ENCODE data around the gene DNAI7.

Gene DNAI7

DNA sequence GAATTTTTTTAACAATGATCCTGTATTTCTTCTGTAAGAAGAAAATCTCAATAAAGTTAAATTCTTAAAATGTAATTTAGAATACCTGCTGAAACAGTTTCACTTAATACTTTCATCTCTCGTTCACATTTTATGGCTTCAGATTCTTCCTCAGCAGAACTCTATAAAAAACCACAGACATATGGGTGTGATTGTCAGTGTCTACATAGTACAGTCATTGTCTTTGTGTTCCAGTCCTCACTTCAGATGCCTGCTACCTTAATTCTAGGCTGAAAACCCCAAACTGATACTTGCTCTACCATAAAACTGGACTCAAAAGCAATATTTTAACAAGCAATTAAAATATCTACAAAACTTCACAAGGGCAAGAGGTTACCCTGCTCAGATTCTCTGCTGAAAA, 71.8 kb downstream of the DNAI7 start:
- H3K9me3 ChIP-seq (ENCODE audit: insufficient read depth, low read depth, low read length), result no peaks in the 10 kb centered on the region
- peaks cover 4% of the 10 kb centered on the region; the same call in 1 of the 2 replicates for H3K4me1 ChIP-seq (ENCODE audit: insufficient read depth, low read length)
- H3K27ac ChIP-seq (ENCODE audit: low read length), result no peak overlapping the region
- no peak overlapping the region for H3K9ac ChIP-seq (ENCODE audit: low read depth, low read length)
- H3K27me3 ChIP-seq (ENCODE audit: insufficient read depth, low read length), result no peaks in the 10 kb centered on the region
- H3K4me3 ChIP-seq (ENCODE audit: low read length), result no peak overlapping the region
- no peaks in the 10 kb centered on the region for H3K36me3 ChIP-seq (ENCODE audit: insufficient read depth, low read depth, low read length)

DNA sequence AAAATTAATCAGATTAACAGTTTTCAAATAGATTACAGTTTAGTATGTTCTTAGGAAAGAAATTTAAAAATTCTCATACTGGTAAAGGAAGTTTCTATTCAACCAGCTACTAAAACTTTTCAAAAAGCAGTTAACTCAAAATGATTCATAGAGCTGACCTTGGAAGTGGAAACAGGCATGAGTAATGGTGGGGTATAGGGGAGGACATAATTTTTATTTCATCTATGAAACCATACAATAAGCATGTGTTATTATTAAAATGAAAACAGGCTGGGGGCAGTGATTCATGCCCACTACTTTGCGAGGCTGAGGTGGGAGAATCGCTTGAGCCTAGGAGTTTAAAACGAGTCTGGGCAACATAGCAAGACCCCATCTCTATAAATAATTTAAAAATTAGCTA, 73.0 kb downstream of the DNAI7 start:
- H3K36me3 ChIP-seq (ENCODE audit: insufficient read depth, low read depth, low read length), result no peaks in the 10 kb centered on the region
- H3K27ac ChIP-seq (ENCODE audit: low read length), result no peak overlapping the region
- H3K9ac ChIP-seq (ENCODE audit: low read depth, low read length), result no peak overlapping the region
- no peak overlapping the region for H3K4me3 ChIP-seq (ENCODE audit: low read length)
- peaks cover 4% of the 10 kb centered on the region; the same call in 1 of the 2 replicates for H3K4me1 ChIP-seq (ENCODE audit: insufficient read depth, low read length)
- H3K9me3 ChIP-seq (ENCODE audit: insufficient read depth, low read depth, low read length), result no peaks in the 10 kb centered on the region
- no peaks in the 10 kb centered on the region for H3K27me3 ChIP-seq (ENCODE audit: insufficient read depth, low read length)

DNA sequence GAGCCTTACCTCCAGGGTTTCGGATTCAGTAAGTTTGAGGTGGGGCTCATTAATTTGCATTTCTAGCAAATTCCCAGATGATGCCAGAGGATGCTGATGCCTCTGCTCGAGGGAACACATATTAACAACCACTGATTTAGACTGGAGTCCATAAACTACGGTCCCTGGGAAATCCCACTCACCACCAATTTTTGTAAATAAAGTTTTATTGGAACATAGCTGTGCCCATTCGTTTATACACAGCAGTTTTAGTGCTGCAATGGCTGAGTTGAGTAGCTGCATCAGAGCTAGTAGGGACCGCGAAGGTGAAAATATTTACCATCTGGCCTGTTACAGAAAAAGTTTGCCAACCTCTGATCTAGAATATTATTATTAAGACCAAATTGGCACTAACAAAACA, 73.8 kb downstream of the DNAI7 start:
- Histone ChIP-seq H3K4me1 (ENCODE audit: insufficient read depth, low read length) (no peaks in the 10 kb centered on the region), H3K27ac (ENCODE audit: low read length) (no peak overlapping the region), H3K9me3 (ENCODE audit: insufficient read depth, low read depth, low read length) (no peaks in the 10 kb centered on the region), H3K36me3 (ENCODE audit: insufficient read depth, low read depth, low read length) (no peaks in the 10 kb centered on the region), H3K9ac (ENCODE audit: low read depth, low read length) (no peak overlapping the region), H3K27me3 (ENCODE audit: insufficient read depth, low read length) (no peaks in the 10 kb centered on the region), H3K4me3 (ENCODE audit: low read length) (no peak overlapping the region)

DNA sequence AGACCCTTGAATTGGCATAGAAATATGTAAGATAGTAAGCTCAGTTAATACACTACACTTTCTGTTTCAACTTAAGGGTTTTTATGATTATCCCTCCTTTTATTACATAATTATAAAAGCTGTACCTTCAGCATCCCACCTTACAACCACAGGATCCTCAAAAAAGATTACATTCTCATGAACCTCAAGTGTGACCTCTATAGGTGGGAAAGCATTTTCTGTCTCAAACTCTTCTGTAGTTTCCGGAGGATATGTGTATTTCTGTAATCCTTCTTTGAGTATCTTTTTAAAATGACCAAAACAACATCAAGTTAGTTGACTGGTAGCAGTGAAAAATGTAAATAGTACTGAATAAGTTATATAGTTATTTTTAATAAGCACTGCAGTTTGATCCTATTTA, 75.9 kb downstream of the DNAI7 start:
- no peaks in the 10 kb centered on the region for H3K36me3 ChIP-seq (ENCODE audit: insufficient read depth, low read depth, low read length)
- H3K27me3 ChIP-seq (ENCODE audit: insufficient read depth, low read length), result no peaks in the 10 kb centered on the region
- no peaks in the 10 kb centered on the region for H3K9me3 ChIP-seq (ENCODE audit: insufficient read depth, low read depth, low read length)
- H3K27ac ChIP-seq (ENCODE audit: low read length), result no peak overlapping the region
- H3K4me1 ChIP-seq (ENCODE audit: insufficient read depth, low read length), result no peaks in the 10 kb centered on the region
- H3K4me3 ChIP-seq (ENCODE audit: low read length), result no peak overlapping the region
- H3K9ac ChIP-seq (ENCODE audit: low read depth, low read length), result no peak overlapping the region

DNA sequence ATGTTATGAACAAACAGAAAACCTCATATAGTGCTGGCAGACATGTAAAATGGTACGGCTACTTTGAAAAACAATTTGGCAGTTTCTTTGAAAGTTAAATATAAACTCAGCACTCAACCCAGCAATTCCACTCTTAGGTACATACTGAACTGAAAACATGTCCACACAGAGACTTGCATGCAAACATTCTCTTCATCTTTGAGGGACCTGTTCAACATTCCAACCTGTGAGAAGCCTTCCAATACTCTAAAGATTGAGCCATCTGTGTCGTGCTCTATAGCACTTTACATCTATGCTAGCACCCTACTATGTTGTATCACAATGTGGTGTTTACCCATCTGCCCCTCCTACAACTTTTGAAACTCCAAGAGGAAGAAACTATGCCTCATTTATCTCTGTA, 79.3 kb downstream of the DNAI7 start:
- H3K27me3 ChIP-seq (ENCODE audit: insufficient read depth, low read length), result no peaks in the 10 kb centered on the region
- no peak overlapping the region for H3K4me3 ChIP-seq (ENCODE audit: low read length)
- H3K9me3 ChIP-seq (ENCODE audit: insufficient read depth, low read depth, low read length), result no peaks in the 10 kb centered on the region
- no peak overlapping the region for H3K27ac ChIP-seq (ENCODE audit: low read length)
- no peaks in the 10 kb centered on the region for H3K36me3 ChIP-seq (ENCODE audit: insufficient read depth, low read depth, low read length)
- H3K4me1 ChIP-seq (ENCODE audit: insufficient read depth, low read length), result no peaks in the 10 kb centered on the region
- H3K9ac ChIP-seq (ENCODE audit: low read depth, low read length), result no peak overlapping the region

DNA sequence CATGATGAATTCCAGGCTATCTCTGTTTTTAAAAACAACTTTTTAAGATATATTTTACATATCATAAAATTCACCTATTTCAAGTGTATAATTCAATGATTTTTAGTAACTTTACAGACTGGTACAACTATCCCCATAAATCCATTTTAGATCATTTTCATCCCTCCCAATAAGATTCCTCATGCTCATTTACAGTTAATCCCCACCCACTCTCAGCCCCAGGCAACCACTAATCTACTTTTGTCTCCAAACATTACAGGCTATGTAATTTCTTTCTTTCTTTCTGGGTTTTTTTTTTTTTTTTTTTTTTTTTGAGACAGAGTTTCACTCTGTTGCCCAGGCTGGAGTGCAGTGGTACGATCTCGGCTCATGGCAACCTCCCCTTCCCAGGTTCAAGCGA, 81.3 kb downstream of the DNAI7 start:
- no peak overlapping the region for H3K9ac ChIP-seq (ENCODE audit: low read depth, low read length)
- H3K4me1 ChIP-seq (ENCODE audit: insufficient read depth, low read length), result no peaks in the 10 kb centered on the region
- H3K36me3 ChIP-seq (ENCODE audit: insufficient read depth, low read depth, low read length), result no peaks in the 10 kb centered on the region
- no peaks in the 10 kb centered on the region for H3K9me3 ChIP-seq (ENCODE audit: insufficient read depth, low read depth, low read length)
- H3K4me3 ChIP-seq (ENCODE audit: low read length), result no peak overlapping the region
- no peak overlapping the region for H3K27ac ChIP-seq (ENCODE audit: low read length)
- no peaks in the 10 kb centered on the region for H3K27me3 ChIP-seq (ENCODE audit: insufficient read depth, low read length)

- H3K4me1 ChIP-seq (ENCODE audit: insufficient read depth, low read length), result no peaks in the 10 kb centered on the region
- H3K27me3 ChIP-seq (ENCODE audit: insufficient read depth, low read length), result no peaks in the 10 kb centered on the region
- no peaks in the 10 kb centered on the region for H3K36me3 ChIP-seq (ENCODE audit: insufficient read depth, low read depth, low read length)
- no peak overlapping the region for H3K27ac ChIP-seq (ENCODE audit: low read length)
- no peaks in the 10 kb centered on the region for H3K9me3 ChIP-seq (ENCODE audit: insufficient read depth, low read depth, low read length)
- no peak overlapping the region for H3K9ac ChIP-seq (ENCODE audit: low read depth, low read length)
- H3K4me3 ChIP-seq (ENCODE audit: low read length), result no peak overlapping the region
Measured at GRCh38 chr12:25110260-25110659, 84.7 kb downstream of the DNAI7 start.

DNA sequence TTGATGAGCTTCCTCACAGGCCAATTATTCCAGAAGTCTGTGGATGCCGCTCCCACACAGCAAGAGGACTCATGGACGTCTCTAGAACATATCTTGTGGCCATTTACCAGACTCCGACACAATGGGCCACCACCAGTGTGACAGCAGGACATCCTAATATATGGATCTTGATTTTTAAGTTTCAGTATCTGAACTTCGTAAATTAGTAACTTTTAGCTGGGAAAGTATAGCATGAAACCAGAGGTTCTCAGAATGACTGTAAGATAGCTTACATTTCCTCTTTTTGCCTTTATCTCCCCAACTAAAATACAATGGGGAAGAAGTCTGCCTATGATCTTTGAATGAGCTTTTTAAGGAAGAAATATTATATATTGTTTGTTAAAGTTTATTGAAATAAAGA, 87.0 kb downstream of the DNAI7 start:
- Histone ChIP-seq H3K4me3 (ENCODE audit: low read length) (no peak overlapping the region), H3K4me1 (ENCODE audit: insufficient read depth, low read length) (no peaks in the 10 kb centered on the region), H3K27ac (ENCODE audit: low read length) (no peak overlapping the region), H3K36me3 (ENCODE audit: insufficient read depth, low read depth, low read length) (no peaks in the 10 kb centered on the region), H3K9me3 (ENCODE audit: insufficient read depth, low read depth, low read length) (no peaks in the 10 kb centered on the region), H3K27me3 (ENCODE audit: insufficient read depth, low read length) (no peaks in the 10 kb centered on the region), H3K9ac (ENCODE audit: low read depth, low read length) (no peak overlapping the region)

DNA sequence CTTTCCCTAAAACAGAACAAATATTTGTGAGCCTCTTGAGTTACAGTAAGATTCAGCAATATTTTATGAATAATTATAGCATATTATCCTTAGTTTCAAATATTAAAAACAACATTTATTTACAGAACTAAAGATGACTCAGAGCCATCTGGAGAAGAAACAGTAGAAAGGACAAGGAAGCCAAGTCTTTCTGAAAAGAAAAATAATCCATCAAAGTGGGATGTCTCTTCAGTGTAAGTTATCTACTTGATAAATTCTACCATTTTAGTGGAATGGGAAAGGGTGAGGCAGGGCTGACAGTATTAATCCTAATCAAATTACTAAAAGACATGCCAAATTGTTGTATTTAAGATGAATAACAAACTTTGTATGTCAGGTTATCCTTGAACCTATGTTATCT, 88.1 kb downstream of the DNAI7 start:
- Histone ChIP-seq H3K9ac (ENCODE audit: low read depth, low read length) (no peak overlapping the region), H3K9me3 (ENCODE audit: insufficient read depth, low read depth, low read length) (no peaks in the 10 kb centered on the region), H3K27me3 (ENCODE audit: insufficient read depth, low read length) (no peaks in the 10 kb centered on the region), H3K4me1 (ENCODE audit: insufficient read depth, low read length) (no peaks in the 10 kb centered on the region), H3K36me3 (ENCODE audit: insufficient read depth, low read depth, low read length) (no peaks in the 10 kb centered on the region), H3K27ac (ENCODE audit: low read length) (no peak overlapping the region), H3K4me3 (ENCODE audit: low read length) (no peak overlapping the region)

GRCh38 chr12:25102402-25102801, 92.6 kb downstream of the DNAI7 start:
- Histone ChIP-seq H3K4me3 (ENCODE audit: low read length) (no peak overlapping the region), H3K4me1 (ENCODE audit: insufficient read depth, low read length) (no peaks in the 10 kb centered on the region), H3K9ac (ENCODE audit: low read depth, low read length) (no peak overlapping the region), H3K27ac (ENCODE audit: low read length) (no peak overlapping the region), H3K9me3 (ENCODE audit: insufficient read depth, low read depth, low read length) (no peaks in the 10 kb centered on the region), H3K36me3 (ENCODE audit: insufficient read depth, low read depth, low read length) (no peaks in the 10 kb centered on the region), H3K27me3 (ENCODE audit: insufficient read depth, low read length) (no peaks in the 10 kb centered on the region)

GRCh38 chr12:25101092-25101445, 93.9 kb downstream of the DNAI7 start:
- H3K9ac ChIP-seq (ENCODE audit: low read depth, low read length), result no peak overlapping the region
- no peaks in the 10 kb centered on the region for H3K9me3 ChIP-seq (ENCODE audit: insufficient read depth, low read depth, low read length)
- H3K4me1 ChIP-seq (ENCODE audit: insufficient read depth, low read length), result no peaks in the 10 kb centered on the region
- no peaks in the 10 kb centered on the region for H3K27me3 ChIP-seq (ENCODE audit: insufficient read depth, low read length)
- no peak overlapping the region for H3K4me3 ChIP-seq (ENCODE audit: low read length)
- H3K27ac ChIP-seq (ENCODE audit: low read length), result no peak overlapping the region
- no peaks in the 10 kb centered on the region for H3K36me3 ChIP-seq (ENCODE audit: insufficient read depth, low read depth, low read length)

GRCh38 chr12:25100194-25101091, 94.5 kb downstream of the DNAI7 start:
- Histone ChIP-seq H3K9me3 (ENCODE audit: insufficient read depth, low read depth, low read length) (no peaks in the 10 kb centered on the region), H3K9ac (ENCODE audit: low read depth, low read length) (no peak overlapping the region), H3K27ac (ENCODE audit: low read length) (no peak overlapping the region), H3K4me1 (ENCODE audit: insufficient read depth, low read length) (no peaks in the 10 kb centered on the region), H3K27me3 (ENCODE audit: insufficient read depth, low read length) (no peaks in the 10 kb centered on the region), H3K4me3 (ENCODE audit: low read length) (no peak overlapping the region), H3K36me3 (ENCODE audit: insufficient read depth, low read depth, low read length) (no peaks in the 10 kb centered on the region)
